Stimulated activated CD4-positive, alpha-beta T cell treated with anti-CD3 and anti-CD28 coated beads, Interleukin-4, amount 100 ng/mL, for 24 hours (primary cell): ENCODE results near the gene CIPC.

Experiments used
- DNase-seq: peaks from one replicate; pipeline ENCODE4 v3.0.0-alpha.2; 2020

Gene CIPC

GRCh38 chr14:77097700-77098528 lies at the start of gene CIPC:
TSS of gene CIPC (plus strand) at chr14:77098258. CDS start at chr14:77105709, 7,451 bp downstream.
- peak; percentile 100 for DNase-seq

GRCh38 chr14:77051116-77051515 lies 46.9 kb upstream of the CIPC start:
- no peak for DNase-seq

- DNase-seq: no peak
These were observed 45.6 kb upstream of the CIPC start for GRCh38 chr14:77052281-77053044.

GRCh38 chr14:77053046-77053841 lies 44.8 kb upstream of the CIPC start:
- DNase-seq: peak; percentile 77

GRCh38 chr14:77055306-77055705 lies 42.8 kb upstream of the CIPC start:
- DNase-seq: no peak

GRCh38 chr14:77055981-77056380 lies 42.1 kb upstream of the CIPC start:
- DNase-seq: no peak

GRCh38 chr14:77058117-77058516 lies 39.9 kb upstream of the CIPC start:
- DNase-seq: no peak

- no peak for DNase-seq
These were observed 39.3 kb upstream of the CIPC start for GRCh38 chr14:77058785-77059184.

- peak; percentile 49 for DNase-seq
These were observed 38.7 kb upstream of the CIPC start for GRCh38 chr14:77059276-77059915.

GRCh38 chr14:77061630-77062257 lies 36.3 kb upstream of the CIPC start:
- no peak for DNase-seq

GRCh38 chr14:77062261-77062660 lies 35.8 kb upstream of the CIPC start:
- DNase-seq: no peak

- no peak for DNase-seq
These were observed 34.4 kb upstream of the CIPC start for GRCh38 chr14:77063571-77064171.

GRCh38 chr14:77064521-77065178 lies 33.4 kb upstream of the CIPC start:
- DNase-seq: no peak

- DNase-seq: no peak
These were observed 32.0 kb upstream of the CIPC start for GRCh38 chr14:77065851-77066577.

- no peak for DNase-seq
These were observed 31.4 kb upstream of the CIPC start for GRCh38 chr14:77066578-77067172.

- peak; percentile 62 for DNase-seq
These were observed 30.2 kb upstream of the CIPC start for GRCh38 chr14:77067632-77068516.

GRCh38 chr14:77068517-77069200 lies 29.4 kb upstream of the CIPC start:
- no peak for DNase-seq

- no peak for DNase-seq
These were observed 28.5 kb upstream of the CIPC start for GRCh38 chr14:77069551-77069950.
